HEK293T (cell line): ENCODE results near the gene FHIT.
A peak's percentile ranks its signal among the peaks of the same experiment; 100 is the strongest.

Source experiments
- CTCF ChIA-PET: fragments of 350-600 bp; formaldehyde crosslinking; extraction: SDS; loops from one replicate; lab custom pipeline; 2021; ENCODE audit warnings: antibody characterized with exemption, inconsistent platforms; lab: Yijun Ruan, JAX
- POLR2A ChIA-PET: fragments of 350-600 bp; formaldehyde crosslinking; extraction: SDS; loops from one replicate; lab custom pipeline; 2020; ENCODE audit warnings: antibody characterized with exemption, inconsistent platforms; lab: Yijun Ruan, JAX
- DNase-seq: peaks from one replicate; pipeline ENCODE4 v3.0.0; 2012; ENCODE audit warnings: mixed read lengths; ENCODE audit errors: extremely low spot score
- ARNT ChIP-seq: fragments of 450-650 bp; IDR thresholded peaks from 2 replicates; pipeline ENCODE4 v1.6.1; 2017; ENCODE audit warnings: mild to moderate bottlenecking
- BHLHE40 ChIP-seq: fragments of 450-650 bp; IDR thresholded peaks from 2 replicates; pipeline ENCODE4 v1.6.1; 2016; ENCODE audit warnings: mild to moderate bottlenecking, moderate library complexity, borderline replicate concordance
- CTBP1 ChIP-seq: fragments of 450-650 bp; IDR thresholded peaks from 2 replicates; pipeline ENCODE4 v1.6.1; 2016; ENCODE audit warnings: borderline replicate concordance
- ELF4 ChIP-seq: fragments of 450-650 bp; IDR thresholded peaks from 2 replicates; pipeline ENCODE4 v1.6.1; 2017; ENCODE audit warnings: antibody characterized with exemption
- FOXA1 ChIP-seq: fragments of 450-650 bp; IDR thresholded peaks from 2 replicates; pipeline ENCODE4 v1.6.1; 2016; ENCODE audit warnings: mild to moderate bottlenecking
- FOXK2 ChIP-seq: fragments of 450-650 bp; IDR thresholded peaks from 2 replicates; pipeline ENCODE4 v1.6.1; 2016; ENCODE audit warnings: mild to moderate bottlenecking
- FOXM1 ChIP-seq: fragments of 450-650 bp; IDR thresholded peaks from 2 replicates; pipeline ENCODE4 v1.6.1; 2017; ENCODE audit warnings: mild to moderate bottlenecking, borderline replicate concordance
- HDGF ChIP-seq: fragments of 450-650 bp; IDR thresholded peaks from 2 replicates; pipeline ENCODE4 v1.6.1; 2017; ENCODE audit warnings: antibody characterized with exemption, borderline replicate concordance
- L3MBTL2 ChIP-seq: fragments of 450-650 bp; conservative IDR thresholded peaks from 2 replicates; pipeline ENCODE4 v1.6.1; 2016; ENCODE audit warnings: mild to moderate bottlenecking
- LEF1 ChIP-seq: fragments of 450-650 bp; IDR thresholded peaks from 2 replicates; pipeline ENCODE4 v1.6.1; 2017; ENCODE audit warnings: mild to moderate bottlenecking, borderline replicate concordance
- NFRKB ChIP-seq: fragments of 450-650 bp; IDR thresholded peaks from 2 replicates; pipeline ENCODE4 v1.6.1; 2016; ENCODE audit warnings: mild to moderate bottlenecking, moderate library complexity
- PKNOX1 ChIP-seq: fragments of 450-650 bp; IDR thresholded peaks from 2 replicates; pipeline ENCODE4 v1.6.1; 2016
- SP1 ChIP-seq: fragments of 450-650 bp; IDR thresholded peaks from 2 replicates; pipeline ENCODE4 v1.6.1; 2017
- SUZ12 ChIP-seq: fragments of 450-650 bp; IDR thresholded peaks from 2 replicates; pipeline ENCODE4 v1.6.1; 2016; ENCODE audit warnings: mild to moderate bottlenecking
- TARDBP ChIP-seq: fragments of 450-650 bp; IDR thresholded peaks from 2 replicates; pipeline ENCODE4 v1.6.1; 2016
- ZNF384 ChIP-seq: fragments of 450-650 bp; IDR thresholded peaks from 2 replicates; pipeline ENCODE4 v1.6.1; 2016

The FHIT gene

GRCh38 chr3:60010781-60011180 lies 1240.5 kb downstream of the FHIT start:
- DNase-seq, result no peak
- TF ChIP-seq L3MBTL2 (no peak), ARNT (no peak), SUZ12 (no peak), FOXA1 (no peak), SP1 (no peak), PKNOX1 (no peak), ELF4 (no peak), ZNF384 (no peak), FOXK2 (no peak), LEF1 (no peak), NFRKB (no peak), BHLHE40 (no peak), FOXM1 (no peak), TARDBP (no peak), HDGF (no peak)
- ChIA-PET CTCF (no interaction called here), POLR2A (no interaction called here)

- ChIA-PET POLR2A (no interaction called here), CTCF (no interaction called here)
- DNase-seq, result no peak
- TF ChIP-seq FOXM1 (no peak), ZNF384 (no peak), SUZ12 (no peak), TARDBP (no peak), HDGF (no peak), BHLHE40 (no peak), ELF4 (no peak), CTBP1 (no peak), PKNOX1 (no peak), ARNT (no peak), NFRKB (no peak), SP1 (no peak), LEF1 (no peak), FOXK2 (no peak), FOXA1 (no peak), L3MBTL2 (no peak)
Measured at GRCh38 chr3:60009931-60010478, 1241.2 kb downstream of the FHIT start.

GRCh38 chr3:60001369-60001768 lies 1249.9 kb downstream of the FHIT start:
- POLR2A ChIA-PET, result no interaction called here
- DNase-seq, result no peak
- CTCF ChIA-PET, result no interaction called here
- TF ChIP-seq BHLHE40 (no peak), ELF4 (no peak), L3MBTL2 (no peak), NFRKB (no peak), FOXK2 (no peak), LEF1 (no peak), SP1 (no peak)

- CTCF ChIA-PET, result no interaction called here
- no peak for TF ChIP-seq CTBP1
- TF ChIP-seq FOXK2, result no peak
- TF ChIP-seq HDGF, result no peak
- no peak for TF ChIP-seq FOXM1
- no peak for TF ChIP-seq NFRKB
- no peak for TF ChIP-seq ZNF384
- no peak for TF ChIP-seq FOXA1
- no peak for TF ChIP-seq TARDBP
- no peak for TF ChIP-seq ELF4
- no peak for TF ChIP-seq SUZ12
- TF ChIP-seq L3MBTL2, result no peak
- no peak for TF ChIP-seq LEF1
- TF ChIP-seq SP1, result no peak
- POLR2A ChIA-PET, result no interaction called here
- DNase-seq, result no peak
Measured at GRCh38 chr3:60000311-60001105, 1250.7 kb downstream of the FHIT start.

- peak; percentile 26 for DNase-seq
- ChIA-PET CTCF (no interaction called here), POLR2A (no interaction called here)
- TF ChIP-seq LEF1 (no peak), ZNF384 (no peak), TARDBP (no peak), ELF4 (no peak)
Measured at GRCh38 chr3:59998058-59998457, 1253.2 kb downstream of the FHIT start.

GRCh38 chr3:59997583-59997982 lies 1253.7 kb downstream of the FHIT start:
- TF ChIP-seq BHLHE40 (no peak), NFRKB (no peak), FOXM1 (no peak)
- ChIA-PET CTCF (no interaction called here), POLR2A (no interaction called here)
- DNase-seq, result no peak

- ChIA-PET CTCF (no interaction called here), POLR2A (no interaction called here)
- no peak for DNase-seq
- TF ChIP-seq L3MBTL2 (no peak), HDGF (no peak), FOXM1 (no peak), FOXA1 (no peak), PKNOX1 (no peak), SUZ12 (no peak), SP1 (no peak), LEF1 (no peak), ZNF384 (no peak)
Measured at GRCh38 chr3:59996056-59996455, 1255.2 kb downstream of the FHIT start.
